ENCODE measurements around the gene ZNF268. TPM values are rescaled to one million over a fixed set of nuclear protein-coding genes. Genes with fewer than 3 reads are reported as not detected.

ZNF268 gene
- total RNA-seq, 1 experiment from 2014 or later: 12.2 TPM

DNA sequence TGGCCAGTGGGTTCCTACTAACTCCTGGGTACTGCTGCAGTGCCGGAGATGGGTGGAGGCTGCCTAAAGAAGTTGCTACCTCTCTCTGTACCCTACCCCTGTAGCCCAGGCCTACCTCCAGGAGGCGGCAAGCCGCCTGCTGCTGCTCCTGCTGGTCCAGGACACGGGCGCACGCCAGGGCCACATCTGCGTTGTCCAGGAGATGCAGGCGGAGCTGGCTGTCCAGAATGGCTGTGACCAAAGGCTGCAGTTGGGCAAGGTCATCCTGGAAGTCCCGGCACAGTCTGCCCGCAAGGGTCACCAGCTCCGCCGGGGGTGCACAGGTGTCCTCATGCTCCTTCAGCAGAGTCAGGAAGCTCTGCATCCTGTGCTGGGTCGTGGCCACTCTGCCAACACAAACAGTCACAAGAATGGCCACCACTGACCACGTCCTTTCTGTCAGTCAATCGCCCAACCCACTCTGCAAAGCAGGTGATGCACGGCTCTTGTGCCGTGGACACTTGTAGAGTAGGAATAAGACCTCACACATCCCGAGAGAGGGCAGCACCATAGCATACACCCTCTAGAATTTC is 52.8 kb downstream of the ZNF268 start:
- no peak overlapping the region for H3K9ac ChIP-seq (ENCODE audit: low read length)
- H3K9me3 ChIP-seq (ENCODE audit: control insufficient read depth in 1 of 2, insufficient read depth in 1 of 2, low read depth in 1 of 2, low read length in 2 of 2): peaks cover 8 to 9% of the 10 kb centered on the region in 2 experiments; a peak in 2 of 4 replicates
- TF ChIP-seq SIN3A (IDR thresholded peaks at IDR 0.05; ENCODE audit: low read depth): no peak
- TF ChIP-seq EZH2phosphoT487 (IDR thresholded peaks at IDR 0.05; ENCODE audit: borderline replicate concordance): no peak
- no peak for TF ChIP-seq EZH2 (IDR thresholded peaks at IDR 0.05)
- no peak for TF ChIP-seq SRF (IDR thresholded peaks at IDR 0.05; ENCODE audit: low read depth)
- no peak for TF ChIP-seq TCF7L2 (IDR thresholded peaks at IDR 0.05; ENCODE audit: borderline replicate concordance, extremely low read depth, insufficient read depth, insufficient read length)
- TF ChIP-seq ELF1 (IDR thresholded peaks at IDR 0.05; ENCODE audit: borderline replicate concordance, low read depth): no peak
- TF ChIP-seq YY1 (IDR thresholded peaks at IDR 0.05; ENCODE audit: extremely low read depth, insufficient replicate concordance, low read depth, low read length): no peak
- TF ChIP-seq, protein P1, sequence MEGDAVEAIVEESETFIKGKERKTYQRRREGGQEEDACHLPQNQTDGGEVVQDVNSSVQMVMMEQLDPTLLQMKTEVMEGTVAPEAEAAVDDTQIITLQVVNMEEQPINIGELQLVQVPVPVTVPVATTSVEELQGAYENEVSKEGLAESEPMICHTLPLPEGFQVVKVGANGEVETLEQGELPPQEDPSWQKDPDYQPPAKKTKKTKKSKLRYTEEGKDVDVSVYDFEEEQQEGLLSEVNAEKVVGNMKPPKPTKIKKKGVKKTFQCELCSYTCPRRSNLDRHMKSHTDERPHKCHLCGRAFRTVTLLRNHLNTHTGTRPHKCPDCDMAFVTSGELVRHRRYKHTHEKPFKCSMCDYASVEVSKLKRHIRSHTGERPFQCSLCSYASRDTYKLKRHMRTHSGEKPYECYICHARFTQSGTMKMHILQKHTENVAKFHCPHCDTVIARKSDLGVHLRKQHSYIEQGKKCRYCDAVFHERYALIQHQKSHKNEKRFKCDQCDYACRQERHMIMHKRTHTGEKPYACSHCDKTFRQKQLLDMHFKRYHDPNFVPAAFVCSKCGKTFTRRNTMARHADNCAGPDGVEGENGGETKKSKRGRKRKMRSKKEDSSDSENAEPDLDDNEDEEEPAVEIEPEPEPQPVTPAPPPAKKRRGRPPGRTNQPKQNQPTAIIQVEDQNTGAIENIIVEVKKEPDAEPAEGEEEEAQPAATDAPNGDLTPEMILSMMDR (IDR thresholded peaks at IDR 0.05 in 2 of 3, conservative IDR thresholded peaks at IDR 0.05 in 1 of 3; ENCODE audit: borderline replicate concordance in 1 of 3, insufficient read depth in 1 of 3, low read depth in 2 of 3, low read length in 2 of 3): no peak
- TF ChIP-seq POLR2AphosphoS5 (IDR thresholded peaks at IDR 0.05; ENCODE audit: low read depth, low read length): no peak
- no peak for TF ChIP-seq ZFX (IDR thresholded peaks at IDR 0.05)
- TF ChIP-seq, protein P2, sequence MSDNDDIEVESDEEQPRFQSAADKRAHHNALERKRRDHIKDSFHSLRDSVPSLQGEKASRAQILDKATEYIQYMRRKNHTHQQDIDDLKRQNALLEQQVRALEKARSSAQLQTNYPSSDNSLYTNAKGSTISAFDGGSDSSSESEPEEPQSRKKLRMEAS (IDR thresholded peaks at IDR 0.05): no peak
- no peak for TF ChIP-seq ZNF274 (IDR thresholded peaks at IDR 0.05; ENCODE audit: low read depth, low read length)
- TF ChIP-seq POLR2A (IDR thresholded peaks at IDR 0.05; ENCODE audit: borderline replicate concordance, extremely low read depth, insufficient read depth, insufficient read length): no peak
- TF ChIP-seq CBX3 (IDR thresholded peaks at IDR 0.05; ENCODE audit: low read depth): no peak
- no peak for TF ChIP-seq RAD21 (IDR thresholded peaks at IDR 0.05; ENCODE audit: low read depth)
- TF ChIP-seq, protein P3, sequence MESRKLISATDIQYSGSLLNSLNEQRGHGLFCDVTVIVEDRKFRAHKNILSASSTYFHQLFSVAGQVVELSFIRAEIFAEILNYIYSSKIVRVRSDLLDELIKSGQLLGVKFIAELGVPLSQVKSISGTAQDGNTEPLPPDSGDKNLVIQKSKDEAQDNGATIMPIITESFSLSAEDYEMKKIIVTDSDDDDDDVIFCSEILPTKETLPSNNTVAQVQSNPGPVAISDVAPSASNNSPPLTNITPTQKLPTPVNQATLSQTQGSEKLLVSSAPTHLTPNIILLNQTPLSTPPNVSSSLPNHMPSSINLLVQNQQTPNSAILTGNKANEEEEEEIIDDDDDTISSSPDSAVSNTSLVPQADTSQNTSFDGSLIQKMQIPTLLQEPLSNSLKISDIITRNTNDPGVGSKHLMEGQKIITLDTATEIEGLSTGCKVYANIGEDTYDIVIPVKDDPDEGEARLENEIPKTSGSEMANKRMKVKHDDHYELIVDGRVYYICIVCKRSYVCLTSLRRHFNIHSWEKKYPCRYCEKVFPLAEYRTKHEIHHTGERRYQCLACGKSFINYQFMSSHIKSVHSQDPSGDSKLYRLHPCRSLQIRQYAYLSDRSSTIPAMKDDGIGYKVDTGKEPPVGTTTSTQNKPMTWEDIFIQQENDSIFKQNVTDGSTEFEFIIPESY (IDR thresholded peaks at IDR 0.05; ENCODE audit: extremely low read depth, insufficient replicate concordance, low read length): no peak
- H3K9me2 ChIP-seq (ENCODE audit: insufficient read depth): no peaks in the 10 kb centered on the region
- POLR2A ChIA-PET: no interaction called here
- BruUV-seq (replicated peaks): no TSS peak
- intact Hi-C loops (cut with micrococcal nuclease): no loop called here
- no peak overlapping the region for H3K4me3 ChIP-seq (replicated peaks in 1 of 2; ENCODE audit: low read depth in 1 of 2, low read length in 2 of 2)
- H2AFZ ChIP-seq (ENCODE audit: low read depth, low read length, poor library complexity, severe bottlenecking): no peak overlapping the region
- DNase-seq (ENCODE audit: low read depth, low spot score) (no peak), ATAC-seq (no peak)
- no peak overlapping the region for H3K27ac ChIP-seq (ENCODE audit: low read depth, low read length)
- RAD21 ChIA-PET (ENCODE audit: low non-redundant PET in 1 of 2, low total read pairs in 2 of 2, uncharacterized antibody in 2 of 2, unreplicated experiment in 2 of 2): no interaction called here
- no peaks in the 10 kb centered on the region for H3K79me2 ChIP-seq (ENCODE audit: insufficient read depth, low read length)
- H3K27me3 ChIP-seq (ENCODE audit: insufficient read depth, low read length): no peaks in the 10 kb centered on the region
- no peaks in the 10 kb centered on the region for H3K4me1 ChIP-seq (ENCODE audit: control insufficient read depth in 1 of 2, insufficient read depth in 2 of 2, low read length in 2 of 2)
- no peaks in the 10 kb centered on the region for H4K20me1 ChIP-seq (ENCODE audit: insufficient read depth)
- H3K4me2 ChIP-seq (ENCODE audit: low read length): no peak overlapping the region
- CTCF ChIA-PET: no interaction called here
- H3K36me3 ChIP-seq (ENCODE audit: control insufficient read depth in 1 of 2, insufficient read depth in 2 of 2, low read length in 2 of 2): no peaks in the 10 kb centered on the region

All from HCT116 (cell line).